OCI-LY1 (cell line): Measurements from ENCODE around the gene MPZL1.

Experiments used
- H2AFZ ChIP-seq: fragments of 200-600 bp; sonication (generic), shearing (Covaris generic); 2 replicates; pipeline ENCODE4 v1.6.0; 2014; ENCODE audit warnings: antibody characterized with exemption, mild to moderate bottlenecking, low read length
- H3F3A ChIP-seq: fragments of 200-600 bp; sonication (generic), shearing (Covaris generic); 2 replicates; pipeline ENCODE4 v1.6.0; 2014; ENCODE audit warnings: mild to moderate bottlenecking, antibody characterized with exemption, low read length, moderate library complexity; ENCODE audit not compliant: insufficient read depth
- H3K27ac ChIP-seq: fragments of 200-600 bp; sonication (generic); 2 replicates; pipeline ENCODE4 v1.5.1; 2014; ENCODE audit warnings: low read length, mixed run types, mild to moderate bottlenecking, low read depth; ENCODE audit not compliant: poor library complexity, severe bottlenecking
- H3K27me3 ChIP-seq: fragments of 200-600 bp; sonication (generic); 2 replicates; pipeline ENCODE4 v1.6.0; 2014; ENCODE audit warnings: antibody characterized with exemption, mild to moderate bottlenecking, low read length, moderate library complexity; ENCODE audit not compliant: insufficient read depth
- H3K36me3 ChIP-seq: fragments of 200-600 bp; sonication (generic); 2 replicates; pipeline ENCODE4 v1.6.1; 2014; ENCODE audit warnings: mild to moderate bottlenecking, antibody characterized with exemption, low read length, moderate library complexity, mixed read lengths; ENCODE audit not compliant: insufficient read depth
- H3K4me1 ChIP-seq: fragments of 200-600 bp; sonication (generic); 2 replicates; pipeline ENCODE4 v1.5.1; 2014; ENCODE audit warnings: mild to moderate bottlenecking, low read length, moderate library complexity; ENCODE audit not compliant: insufficient read depth, severe bottlenecking
- H3K4me2 ChIP-seq: fragments of 200-600 bp; sonication (generic), shearing (Covaris generic); 2 replicates; pipeline ENCODE4 v1.6.1; 2014; ENCODE audit warnings: low read length
- H3K4me3 ChIP-seq: fragments of 200-600 bp; sonication (generic); 2 replicates; pipeline ENCODE4 v1.5.1; 2014; ENCODE audit warnings: low read length, low read depth, mild to moderate bottlenecking, mixed read lengths; ENCODE audit not compliant: poor library complexity, severe bottlenecking
- H3K79me2 ChIP-seq: fragments of 200-600 bp; shearing (Covaris generic); 2 replicates; pipeline ENCODE4 v1.6.1; 2016; ENCODE audit warnings: mixed run types, low read length, mixed read lengths; ENCODE audit not compliant: insufficient read depth
- H3K9ac ChIP-seq: fragments of 200-600 bp; sonication (generic), shearing (Covaris generic); 2 replicates; pipeline ENCODE4 v1.6.1; 2014; ENCODE audit warnings: mild to moderate bottlenecking, low read length, mixed read lengths
- H3K9me2 ChIP-seq: fragments of 200-600 bp; sonication (generic), shearing (Covaris generic); 2 replicates; pipeline ENCODE4 v1.6.1; 2014; ENCODE audit warnings: low read depth, mild to moderate bottlenecking, low read length, mixed read lengths
- H3K9me3 ChIP-seq: fragments of 200-600 bp; shearing (Covaris generic); 2 replicates; pipeline ENCODE4 v1.6.1; 2014; ENCODE audit warnings: low read length, mixed read lengths
- H4K20me1 ChIP-seq: fragments of 200-600 bp; sonication (generic), shearing (Covaris generic); 2 replicates; pipeline ENCODE4 v1.6.0; 2016; ENCODE audit warnings: mild to moderate bottlenecking, low read length; ENCODE audit not compliant: insufficient read depth
- CTCF ChIP-seq: fragments of 200-600 bp; sonication (generic), shearing (Covaris generic); IDR thresholded peaks from 2 replicates; pipeline ENCODE4 v1.5.1; 2017; ENCODE audit warnings: mild to moderate bottlenecking, antibody characterized with exemption, low read length, moderate library complexity, mixed read lengths
- EZH2 ChIP-seq: fragments of 200-600 bp; sonication (generic), shearing (Covaris generic); IDR thresholded peaks from 2 replicates; pipeline ENCODE4 v1.8.0; 2017; ENCODE audit warnings: borderline replicate concordance, mixed run types, mild to moderate bottlenecking, antibody characterized with exemption, low read length, moderate library complexity, mixed read lengths

Gene MPZL1

DNA sequence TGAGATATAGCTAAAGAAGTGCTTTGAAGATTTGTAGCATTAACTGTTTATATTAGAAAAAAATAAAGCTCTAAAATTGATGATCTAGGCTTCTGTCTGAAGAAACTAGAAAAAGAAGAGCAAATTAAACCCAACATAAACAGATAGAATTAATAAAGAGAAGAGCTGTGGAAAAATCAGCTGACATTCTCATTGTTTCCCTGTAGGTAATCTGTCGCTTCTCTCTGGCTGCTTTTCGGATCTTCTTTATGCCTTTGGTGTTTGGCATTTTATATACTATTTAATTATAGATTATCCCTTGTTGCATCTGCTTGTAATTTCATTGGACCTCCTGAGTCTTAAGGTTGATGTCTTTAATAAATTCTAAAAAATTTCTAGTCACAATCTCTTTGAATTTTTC, 59.8 kb downstream of the MPZL1 start:
- Histone ChIP-seq H3K36me3 (peaks cover 32% of the 10 kb centered on the region), H3K4me2 (no peak overlapping the region)

GRCh38 chr1:167782946-167783345, 61.2 kb downstream of the MPZL1 start:
- Histone ChIP-seq H3F3A (no peaks in the 10 kb centered on the region), H3K4me2 (no peak overlapping the region), H3K4me1 (no peaks in the 10 kb centered on the region), H3K9me2 (no peaks in the 10 kb centered on the region), H3K36me3 (peaks cover 27% of the 10 kb centered on the region), H3K9ac (no peak overlapping the region), H3K27ac (no peak overlapping the region), H4K20me1 (no peaks in the 10 kb centered on the region), H2AFZ (no peak overlapping the region), H3K9me3 (no peaks in the 10 kb centered on the region), H3K27me3 (no peaks in the 10 kb centered on the region), H3K4me3 (no peak overlapping the region), H3K79me2 (no peaks in the 10 kb centered on the region)
- no peak for TF ChIP-seq CTCF
- no peak for TF ChIP-seq EZH2

More for the DNA sequence above, 59.8 kb downstream of the MPZL1 start:
- Histone ChIP-seq H4K20me1 (no peaks in the 10 kb centered on the region), H3K9ac (no peak overlapping the region), H3F3A (no peaks in the 10 kb centered on the region), H2AFZ (no peak overlapping the region), H3K4me3 (no peak overlapping the region), H3K27me3 (no peaks in the 10 kb centered on the region), H3K4me1 (no peaks in the 10 kb centered on the region), H3K27ac (no peak overlapping the region), H3K79me2 (no peaks in the 10 kb centered on the region), H3K9me2 (no peaks in the 10 kb centered on the region), H3K9me3 (no peaks in the 10 kb centered on the region)
- TF ChIP-seq EZH2 (no peak), CTCF (no peak)

DNA sequence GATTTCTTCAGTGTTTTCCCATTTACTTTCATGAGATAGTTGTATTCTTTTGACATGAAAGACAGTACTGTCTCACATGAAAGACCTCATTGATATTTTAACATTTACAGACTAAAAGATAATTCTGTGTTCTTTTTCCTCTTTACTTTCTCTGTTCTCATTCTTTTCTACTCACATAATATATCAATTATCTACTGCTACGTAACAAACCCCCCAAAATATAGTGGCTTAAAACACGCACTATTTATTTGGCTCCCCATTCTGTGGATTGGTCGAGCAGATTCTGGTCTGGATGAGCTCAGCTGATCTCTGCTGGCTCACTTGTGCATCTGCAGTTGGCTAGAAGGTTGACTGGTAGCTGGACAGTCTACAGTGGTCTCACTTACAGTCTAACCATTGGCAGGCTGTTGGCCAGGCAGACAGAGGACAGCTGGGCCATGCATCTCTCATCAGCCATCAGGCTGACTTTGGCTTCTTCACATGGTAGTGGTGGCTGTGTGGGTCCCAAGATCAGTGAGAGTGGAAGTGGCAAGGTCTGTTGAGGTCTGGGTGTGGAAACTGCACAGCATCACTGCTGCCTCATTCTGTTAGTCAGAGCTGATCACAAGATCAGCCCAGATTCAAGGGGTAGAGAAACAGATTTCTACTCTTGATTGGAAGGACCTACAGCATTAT, 63.2 kb downstream of the MPZL1 start:
- TF ChIP-seq EZH2 (no peak), CTCF (no peak)
- H3F3A ChIP-seq, result no peaks in the 10 kb centered on the region
- H2AFZ ChIP-seq, result no peak overlapping the region
- no peaks in the 10 kb centered on the region for H4K20me1 ChIP-seq
- H3K27me3 ChIP-seq, result no peaks in the 10 kb centered on the region
- no peaks in the 10 kb centered on the region for H3K9me3 ChIP-seq
- H3K9ac ChIP-seq, result no peak overlapping the region
- no peak overlapping the region for H3K27ac ChIP-seq
- no peaks in the 10 kb centered on the region for H3K9me2 ChIP-seq
- H3K4me2 ChIP-seq, result no peak overlapping the region
- H3K79me2 ChIP-seq, result no peaks in the 10 kb centered on the region
- H3K36me3 ChIP-seq, result peaks cover 30% of the 10 kb centered on the region
- no peaks in the 10 kb centered on the region for H3K4me1 ChIP-seq
- H3K4me3 ChIP-seq, result no peak overlapping the region
